ENCODE data around the gene NODAL.

NODAL gene

GRCh38 chr10:70410608-70411007, 30.9 kb downstream of the NODAL start:
- ChIA-PET POLR2A (no interaction called here), CTCF (interaction anchor here (0.7 to 1.3 kb wide), 3 partner anchors 14 to 263 kb away, joined by 3 to 5 read pairs (median 3); no protein-coding TSS in a partner anchor)
- no peaks in the 10 kb centered on the region for H3K9me3 ChIP-seq (ENCODE audit: control insufficient read depth, insufficient read depth, low read depth, low read length)
- peaks cover 9% of the 10 kb centered on the region for H3K4me1 ChIP-seq (ENCODE audit: control insufficient read depth, insufficient read depth, low read length)
- TF ChIP-seq PRDM1 (tag by site-specific recombination; IDR thresholded peaks at IDR 0.05) (peak; percentile 83), ZNF677 (tag by site-specific recombination; IDR thresholded peaks at IDR 0.05) (no peak)
- no peak overlapping the region for H3K4me3 ChIP-seq (ENCODE audit: low read depth, low read length)
- peaks cover 0 to 5% of the 10 kb centered on the region in 2 experiments; a peak in 1 of 3 replicates for H3K36me3 ChIP-seq (ENCODE audit: control insufficient read depth in 2 of 2, insufficient read depth in 1 of 2, low read length in 2 of 2)
- no peak overlapping the region for H3K27ac ChIP-seq (ENCODE audit: extremely low read depth, low read depth, low read length)

- ChIA-PET CTCF (interaction anchor here (0.6 to 1.3 kb wide), 4 partner anchors 15 to 141 kb away, joined by 3 to 5 read pairs (median 3); no protein-coding TSS in a partner anchor), POLR2A (interaction anchor here (1.0 to 1.3 kb wide), 2 partner anchors 8 to 263 kb away, joined by 3 to 4 read pairs; partner anchors contain the start of gene TYSND1)
- no peaks in the 10 kb centered on the region for H3K9me3 ChIP-seq (ENCODE audit: control insufficient read depth, insufficient read depth, low read depth, low read length)
- TF ChIP-seq ZNF354C (tag by site-specific recombination; IDR thresholded peaks at IDR 0.05; ENCODE audit: borderline replicate concordance, low read depth) (no peak), ZBTB10 (tag by site-specific recombination; IDR thresholded peaks at IDR 0.05) (no peak), PRDM2 (tag by site-specific recombination; IDR thresholded peaks at IDR 0.05; ENCODE audit: borderline replicate concordance) (no peak), PRDM1 (tag by site-specific recombination; IDR thresholded peaks at IDR 0.05) (peak; percentile 97), ZNF121 (tag by site-specific recombination; IDR thresholded peaks at IDR 0.05) (no peak), ZNF768 (tag by site-specific recombination; IDR thresholded peaks at IDR 0.05) (no peak), PRDM10 (tag by site-specific recombination; IDR thresholded peaks at IDR 0.05) (0 out of 2 replicates have a peak, but pooled peaks have one; percentile 11)
- peaks cover 0 to 5% of the 10 kb centered on the region in 2 experiments; a peak in 1 of 3 replicates for H3K36me3 ChIP-seq (ENCODE audit: control insufficient read depth in 2 of 2, insufficient read depth in 1 of 2, low read length in 2 of 2)
- H3K27ac ChIP-seq (ENCODE audit: extremely low read depth, low read depth, low read length): peak overlapping the region; percentile 21; the same call in 1 of the 2 replicates
- H3K4me3 ChIP-seq (ENCODE audit: low read depth, low read length): no peak overlapping the region
- peaks cover 9% of the 10 kb centered on the region for H3K4me1 ChIP-seq (ENCODE audit: control insufficient read depth, insufficient read depth, low read length)
Observed at GRCh38 chr10:70409772-70410171, 31.7 kb downstream of the NODAL start.

Measured in HEK293 (cell line).